GM12873 (cell line): ENCODE results near the gene POU6F1.

Source experiments
- TF ChIP-seq, protein P1 (sequence below): IDR thresholded peaks from 2 replicates; pipeline ENCODE4 v1.5.1; 2012; ENCODE audit warnings: low read depth, mild to moderate bottlenecking, moderate library complexity, low read length, control low read depth; ENCODE audit not compliant: insufficient read depth; ENCODE audit errors: missing control alignments

The POU6F1 gene

DNA sequence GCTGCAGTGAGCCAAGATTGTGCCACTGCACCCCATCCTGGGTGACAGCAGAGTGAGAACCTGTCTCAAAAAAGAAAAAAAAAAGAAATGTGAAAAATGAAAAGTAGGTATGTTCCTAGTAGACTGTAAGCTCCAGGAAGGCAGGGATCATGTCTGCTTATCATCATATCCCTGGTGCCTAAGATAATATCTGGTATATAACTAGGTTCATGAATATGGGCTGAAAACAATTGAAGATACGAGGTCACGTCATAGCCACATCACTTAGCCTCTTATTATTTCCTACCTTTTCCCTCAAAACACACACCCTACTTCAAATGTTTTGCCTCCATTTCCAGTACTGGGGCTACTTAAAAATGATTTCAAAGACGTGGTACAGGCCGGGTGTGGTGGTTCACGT lies 3.0 kb downstream of the POU6F1 start:
- TF ChIP-seq, protein P1, sequence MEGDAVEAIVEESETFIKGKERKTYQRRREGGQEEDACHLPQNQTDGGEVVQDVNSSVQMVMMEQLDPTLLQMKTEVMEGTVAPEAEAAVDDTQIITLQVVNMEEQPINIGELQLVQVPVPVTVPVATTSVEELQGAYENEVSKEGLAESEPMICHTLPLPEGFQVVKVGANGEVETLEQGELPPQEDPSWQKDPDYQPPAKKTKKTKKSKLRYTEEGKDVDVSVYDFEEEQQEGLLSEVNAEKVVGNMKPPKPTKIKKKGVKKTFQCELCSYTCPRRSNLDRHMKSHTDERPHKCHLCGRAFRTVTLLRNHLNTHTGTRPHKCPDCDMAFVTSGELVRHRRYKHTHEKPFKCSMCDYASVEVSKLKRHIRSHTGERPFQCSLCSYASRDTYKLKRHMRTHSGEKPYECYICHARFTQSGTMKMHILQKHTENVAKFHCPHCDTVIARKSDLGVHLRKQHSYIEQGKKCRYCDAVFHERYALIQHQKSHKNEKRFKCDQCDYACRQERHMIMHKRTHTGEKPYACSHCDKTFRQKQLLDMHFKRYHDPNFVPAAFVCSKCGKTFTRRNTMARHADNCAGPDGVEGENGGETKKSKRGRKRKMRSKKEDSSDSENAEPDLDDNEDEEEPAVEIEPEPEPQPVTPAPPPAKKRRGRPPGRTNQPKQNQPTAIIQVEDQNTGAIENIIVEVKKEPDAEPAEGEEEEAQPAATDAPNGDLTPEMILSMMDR, result no peak

DNA sequence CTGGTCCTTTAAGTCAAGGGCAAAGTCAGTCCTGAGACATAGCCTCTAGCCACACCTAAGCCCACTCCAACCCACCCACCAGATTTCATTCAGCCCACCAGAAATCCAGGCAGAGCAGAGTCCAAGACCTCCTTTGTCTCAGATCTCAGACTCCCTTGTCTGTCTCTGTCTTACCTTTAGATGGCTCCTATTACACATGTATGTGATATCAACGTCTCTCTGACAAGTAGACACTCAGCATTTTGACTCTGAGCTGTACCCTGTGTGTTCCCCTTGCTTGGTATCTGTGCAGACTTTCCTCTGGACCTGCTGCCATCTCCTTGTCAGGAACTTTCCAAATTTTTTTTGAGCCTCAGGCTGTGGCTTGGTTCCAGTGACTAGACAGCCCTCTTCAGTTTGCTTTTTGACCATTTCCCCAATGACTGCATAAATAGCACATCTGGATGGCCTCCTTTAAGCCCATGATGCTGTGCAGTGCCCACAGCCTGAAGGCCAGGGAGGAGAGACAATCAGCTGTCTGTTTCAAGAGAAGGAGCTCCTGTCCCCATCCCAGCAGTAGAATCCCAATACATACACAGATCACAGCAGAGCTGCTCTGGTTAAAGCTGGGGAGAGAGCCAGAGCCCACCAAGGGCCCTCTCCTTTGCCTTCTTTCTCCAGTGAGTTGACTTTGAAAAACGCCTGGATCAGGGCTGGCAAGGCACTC lies 7.0 kb downstream of the POU6F1 start:
- TF ChIP-seq, protein P1, result no peak

DNA sequence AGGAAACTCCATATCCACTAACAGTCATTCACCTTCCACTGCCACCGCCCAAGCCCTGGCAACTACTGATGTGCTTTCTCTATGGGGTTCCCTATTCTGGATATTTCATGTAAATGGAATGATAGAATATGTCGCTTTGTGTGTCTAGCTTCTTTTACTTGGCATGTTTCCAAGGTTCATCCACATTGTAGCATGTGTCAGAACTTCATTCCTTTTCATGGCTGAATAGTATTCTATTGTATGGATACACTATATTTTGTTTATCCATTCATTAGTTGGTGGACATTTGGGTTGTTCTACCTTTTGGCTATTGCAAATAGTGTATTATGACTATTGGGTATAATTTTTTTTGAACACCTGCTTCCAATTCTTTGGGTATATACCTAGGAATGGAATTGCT lies 8.6 kb downstream of the POU6F1 start:
- TF ChIP-seq, protein P1, result no peak

DNA sequence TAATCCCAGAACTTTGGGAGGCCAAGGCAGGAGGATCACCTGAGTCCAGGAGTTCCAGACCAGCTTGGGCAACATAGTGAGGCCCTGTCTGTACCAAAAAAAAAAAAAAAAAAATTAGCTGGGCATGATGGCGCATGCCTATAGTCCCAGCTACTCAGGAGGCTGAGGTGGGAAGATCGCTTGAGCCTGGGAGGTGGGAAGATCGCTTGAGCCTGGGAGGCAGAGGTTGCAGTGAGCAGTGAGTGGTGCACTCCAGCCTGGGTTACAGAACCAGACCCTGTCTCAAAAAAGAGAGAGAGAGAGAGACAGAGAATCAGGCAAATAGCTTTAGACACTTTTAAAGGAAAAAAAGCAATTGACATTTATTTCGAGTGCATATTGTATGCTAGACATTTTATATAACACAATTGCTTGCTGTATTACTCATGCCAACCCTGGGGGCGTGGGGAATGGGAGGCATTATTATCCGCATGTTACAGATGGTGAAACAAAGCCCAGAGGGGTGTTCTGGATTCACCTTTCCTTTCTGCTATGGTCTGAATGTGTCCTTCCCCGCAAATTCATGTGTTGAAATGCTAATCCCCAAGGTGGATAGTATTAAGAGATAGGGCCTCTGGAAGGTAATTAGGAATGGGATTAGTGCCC lies 9.7 kb downstream of the POU6F1 start:
- TF ChIP-seq, protein P1, result no peak

DNA sequence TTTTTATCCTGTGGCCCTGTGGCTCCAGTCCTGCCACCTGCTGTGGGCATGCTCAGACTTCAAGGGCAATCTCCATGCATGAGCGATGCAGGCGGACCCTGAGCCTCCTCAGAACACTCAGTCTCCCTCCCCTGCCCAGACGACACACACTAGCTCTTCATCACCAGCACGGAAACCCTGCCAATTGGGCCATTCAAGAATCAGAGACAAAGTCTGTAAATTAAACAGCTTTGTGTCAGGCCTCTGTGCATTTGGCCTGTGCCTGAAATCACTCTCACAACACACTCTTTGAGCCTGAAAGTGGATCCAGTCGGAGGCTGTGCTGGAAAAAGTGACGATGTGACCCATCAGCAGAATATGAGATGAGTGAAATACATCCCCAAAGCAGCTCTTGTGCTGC lies 12.5 kb downstream of the POU6F1 start:
- TF ChIP-seq, protein P1, result no peak

DNA sequence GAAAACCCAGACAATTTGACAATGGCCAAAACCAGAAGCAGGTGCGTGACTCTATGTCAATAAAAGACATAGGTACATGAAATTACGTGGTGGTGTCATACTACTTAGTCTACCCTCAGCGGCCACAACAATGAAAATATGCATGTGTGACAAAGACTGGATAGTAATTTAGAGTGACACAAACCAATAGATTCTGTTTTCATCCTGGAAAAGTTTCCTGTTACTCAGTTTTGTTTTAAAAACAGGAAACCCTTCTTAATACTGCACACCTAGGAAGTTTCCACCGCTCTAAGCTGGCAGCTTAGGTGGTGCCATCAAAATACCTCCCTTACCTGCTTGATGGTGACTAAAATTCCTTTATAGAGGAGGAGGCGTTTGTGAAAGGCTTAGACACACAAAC lies 15.1 kb downstream of the POU6F1 start:
- TF ChIP-seq, protein P1, result no peak

DNA sequence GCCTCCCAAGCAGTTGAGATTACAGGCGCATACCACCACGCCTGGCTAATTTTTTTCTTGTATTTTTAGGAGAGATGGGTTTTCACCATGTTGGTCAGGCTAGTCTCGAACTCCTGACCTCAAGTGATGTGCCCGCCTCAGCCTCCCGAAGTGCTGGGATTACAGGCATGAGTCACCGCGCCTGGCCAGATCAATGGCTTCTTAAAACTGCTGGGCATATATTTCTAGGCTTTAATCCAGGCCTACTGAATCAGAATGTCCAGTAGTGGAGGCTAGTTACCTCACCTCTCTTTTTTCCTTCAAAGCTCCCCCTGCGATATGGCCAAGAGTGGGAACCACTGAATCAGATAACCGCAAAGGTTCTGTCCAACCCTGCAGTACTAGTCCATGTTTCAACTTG lies 17.1 kb downstream of the POU6F1 start:
- TF ChIP-seq, protein P1, result no peak
